GM18505 (cell line): ENCODE results near the gene BCL2L1.
"Not testable (repeated sequence)": the region's sequence is repeated elsewhere in the genome, so short reads cannot be mapped to it uniquely, and the experiment has no call there.

Experiments
- ATAC-seq: cut with Tn5 transposase; IDR thresholded peaks from one replicate; pipeline ENCODE4 v1.9.1; 2021; ENCODE audit not compliant: unreplicated experiment
- POLR2A ChIP-seq: IDR thresholded peaks from 4 replicates; pipeline ENCODE4 v1.6.1; 2011; ENCODE audit warnings: borderline replicate concordance; ENCODE audit not compliant: insufficient read depth, insufficient read length; ENCODE audit errors: extremely low read depth

BCL2L1 gene

GRCh38 chr20:31675828-31676608 lies 46.6 kb downstream of the BCL2L1 start:
- TF ChIP-seq POLR2A = no peak
- ATAC-seq = peak; percentile 39

GRCh38 chr20:31674895-31675827 lies 47.5 kb downstream of the BCL2L1 start:
- ATAC-seq = peak; percentile 55

GRCh38 chr20:31673943-31674463 lies 48.7 kb downstream of the BCL2L1 start:
- ATAC-seq = no peak
- no peak for TF ChIP-seq POLR2A

More at GRCh38 chr20:31674895-31675827, 47.5 kb downstream of the BCL2L1 start:
- TF ChIP-seq POLR2A = peak; percentile 47

- ATAC-seq = no peak
- no peak for TF ChIP-seq POLR2A
These were observed 49.2 kb downstream of the BCL2L1 start for GRCh38 chr20:31673435-31673834.

GRCh38 chr20:31671324-31671723 lies 51.3 kb downstream of the BCL2L1 start:
- TF ChIP-seq POLR2A = no peak
- no peak for ATAC-seq

- ATAC-seq = no peak
- no peak for TF ChIP-seq POLR2A
These were observed 52.1 kb downstream of the BCL2L1 start for GRCh38 chr20:31670371-31671228.

- ATAC-seq = no peak
- no peak for TF ChIP-seq POLR2A
These were observed 52.8 kb downstream of the BCL2L1 start for GRCh38 chr20:31669876-31670275.

- not testable (repeated sequence) for ATAC-seq
These were observed 53.7 kb downstream of the BCL2L1 start for GRCh38 chr20:31668944-31669343.

GRCh38 chr20:31667315-31668285 lies 55.1 kb downstream of the BCL2L1 start:
- no peak for ATAC-seq
- TF ChIP-seq POLR2A = no peak

GRCh38 chr20:31666258-31667042 lies 56.2 kb downstream of the BCL2L1 start:
- peak; percentile 37 for ATAC-seq
- no peak for TF ChIP-seq POLR2A

GRCh38 chr20:31665753-31666152 lies 56.9 kb downstream of the BCL2L1 start:
- TF ChIP-seq POLR2A = no peak
- ATAC-seq = no peak
